ENCODE measurements around the gene LDHAL6A. TPM values are rescaled to one million over a fixed set of nuclear protein-coding genes. Genes with fewer than 3 reads are reported as not detected.

LDHAL6A gene
- total and polyA plus RNA-seq, 2 of the 13 experiments (the other 11 are each of a cell fraction or from before 2014, with no cell fraction given): not detected

GRCh38 chr11:18526521-18527296 lies 71.1 kb downstream of the LDHAL6A start, which contains the start of gene TSG101 (continued):
- peak; percentile 80; the same call in 1 of the 2 replicates for TF ChIP-seq FOXJ3 (CRISPR knock-in tag; IDR thresholded peaks at IDR 0.05; ENCODE audit: borderline replicate concordance)
- TF ChIP-seq MAFF (IDR thresholded peaks at IDR 0.05; ENCODE audit: low read depth, low read length): no peak
- 0 out of 2 replicates have a peak, but pooled peaks have one; percentile 24 for TF ChIP-seq PCBP1 (IDR thresholded peaks at IDR 0.05; ENCODE audit: borderline replicate concordance, low read depth, low read length)
- peak; percentile 39; the same call in 1 of the 2 replicates for TF ChIP-seq ZNF703 (CRISPR knock-in tag; IDR thresholded peaks at IDR 0.05; ENCODE audit: borderline replicate concordance)
- TF ChIP-seq ZNF761 (CRISPR knock-in tag; conservative IDR thresholded peaks at IDR 0.05): peak; percentile 92
- peak; percentile 90 for TF ChIP-seq MYC (CRISPR knock-in tag; IDR thresholded peaks at IDR 0.05; ENCODE audit: borderline replicate concordance)
- 0 out of 2 replicates have a peak, but pooled peaks have one; percentile 62 for TF ChIP-seq AHR (CRISPR knock-in tag; IDR thresholded peaks at IDR 0.05)
- TF ChIP-seq ZNF704 (CRISPR knock-in tag; IDR thresholded peaks at IDR 0.05; ENCODE audit: borderline replicate concordance): peak; percentile 72; the same call in 1 of the 2 replicates
- no peak for TF ChIP-seq NFE2L2 (IDR thresholded peaks at IDR 0.05; ENCODE audit: low read length)
- TF ChIP-seq ATF5 (CRISPR knock-in tag; IDR thresholded peaks at IDR 0.05; ENCODE audit: low read depth): no peak
- TF ChIP-seq KDM4B (CRISPR knock-in tag; IDR thresholded peaks at IDR 0.05): no peak; the same call in 1 of the 2 replicates
- TF ChIP-seq KDM5B (CRISPR knock-in tag; IDR thresholded peaks at IDR 0.05; ENCODE audit: borderline replicate concordance): peak; percentile 87
- TF ChIP-seq GATAD2A (CRISPR knock-in tag; IDR thresholded peaks at IDR 0.05): peak; percentile 61
- TF ChIP-seq SNAPC2 (CRISPR knock-in tag; IDR thresholded peaks at IDR 0.05): no peak
- TF ChIP-seq MAF1 (CRISPR knock-in tag; IDR thresholded peaks at IDR 0.05; ENCODE audit: borderline replicate concordance): no peak
- TF ChIP-seq TSC22D2 (CRISPR knock-in tag; IDR thresholded peaks at IDR 0.05; ENCODE audit: borderline replicate concordance): peak; percentile 71; the same call in 1 of the 2 replicates
- TF ChIP-seq SKIL (CRISPR knock-in tag; IDR thresholded peaks at IDR 0.05; ENCODE audit: borderline replicate concordance): peak; percentile 71
- TF ChIP-seq ZNF782 (CRISPR knock-in tag; IDR thresholded peaks at IDR 0.05; ENCODE audit: borderline replicate concordance): peak; percentile 96
- TF ChIP-seq FOXO1 (CRISPR knock-in tag; IDR thresholded peaks at IDR 0.05): peak; percentile 52
- no peak for TF ChIP-seq SMARCC2 (IDR thresholded peaks at IDR 0.05)
- no peak for TF ChIP-seq LRRFIP1 (CRISPR knock-in tag; conservative IDR thresholded peaks at IDR 0.05)
- no peak; the same call in 1 of the 2 replicates for TF ChIP-seq ZNF792 (CRISPR knock-in tag; IDR thresholded peaks at IDR 0.05)
- TF ChIP-seq REPIN1 (CRISPR knock-in tag; IDR thresholded peaks at IDR 0.05; ENCODE audit: borderline replicate concordance, low read depth): peak; percentile 46; the same call in 1 of the 2 replicates
- no peak for TF ChIP-seq MTF1 (CRISPR knock-in tag; IDR thresholded peaks at IDR 0.05)

All from HepG2 (cell line).